Endothelial cell of hepatic sinusoid (primary cell): Measurements from ENCODE around the gene WNK1.
"Not testable (repeated sequence)": the region's sequence is repeated elsewhere in the genome, so short reads cannot be mapped to it uniquely, and the experiment has no call there.

ENCODE experiments used
- in situ Hi-C: cut with HindIII; loops from 2 replicates; pipeline ENCODE4 v1.10.0; 2017; ENCODE audit warnings: low sequenced_read_pairs

The WNK1 gene

GRCh38 chr12:905261-906031 lies 153.1 kb downstream of the WNK1 start:
- in situ Hi-C loops, result no loop called here

GRCh38 chr12:906062-906585 lies 153.7 kb downstream of the WNK1 start:
- in situ Hi-C loops, result no loop called here

- in situ Hi-C loops, result no loop called here
Observed at GRCh38 chr12:907413-908185, 155.2 kb downstream of the WNK1 start.

- in situ Hi-C loops, result no loop called here
Observed at GRCh38 chr12:909861-910260, 157.5 kb downstream of the WNK1 start.

- in situ Hi-C loops, result no loop called here
Observed at GRCh38 chr12:910416-910815, 158.0 kb downstream of the WNK1 start.

- in situ Hi-C loops, result no loop called here
Observed at GRCh38 chr12:911191-911826, 158.9 kb downstream of the WNK1 start.

- in situ Hi-C loops, result no loop called here
Observed at GRCh38 chr12:912466-913235, 160.3 kb downstream of the WNK1 start.

- in situ Hi-C loops, result no loop called here
Observed at GRCh38 chr12:913919-914698, 161.7 kb downstream of the WNK1 start.

- in situ Hi-C loops, result no loop called here
Observed at GRCh38 chr12:915090-915489, 162.7 kb downstream of the WNK1 start.

GRCh38 chr12:916240-916639 lies 163.9 kb downstream of the WNK1 start:
- in situ Hi-C loops, result no loop called here

GRCh38 chr12:916712-917445 lies 164.5 kb downstream of the WNK1 start:
- in situ Hi-C loops, result no loop called here

- in situ Hi-C loops, result no loop called here
Observed at GRCh38 chr12:920676-921075, 168.3 kb downstream of the WNK1 start.

- in situ Hi-C loops, result no loop called here
Observed at GRCh38 chr12:922285-922684, 169.9 kb downstream of the WNK1 start.

GRCh38 chr12:926641-927040 lies 174.3 kb downstream of the WNK1 start:
- in situ Hi-C loops, result loop anchor here (5.0 kb wide), 1 partner anchor 106 kb away; no protein-coding TSS in a partner anchor

- in situ Hi-C loops, result no loop called here
Observed at GRCh38 chr12:931060-931459, 178.7 kb downstream of the WNK1 start.

GRCh38 chr12:931591-931990 lies 179.2 kb downstream of the WNK1 start:
- in situ Hi-C loops, result no loop called here

GRCh38 chr12:935891-936290 lies 183.5 kb downstream of the WNK1 start:
- in situ Hi-C loops, result not testable (repeated sequence)

- in situ Hi-C loops, result no loop called here
Observed at GRCh38 chr12:936377-937345, 184.3 kb downstream of the WNK1 start.
